ENCODE data around the gene IRAG1.

DNA sequence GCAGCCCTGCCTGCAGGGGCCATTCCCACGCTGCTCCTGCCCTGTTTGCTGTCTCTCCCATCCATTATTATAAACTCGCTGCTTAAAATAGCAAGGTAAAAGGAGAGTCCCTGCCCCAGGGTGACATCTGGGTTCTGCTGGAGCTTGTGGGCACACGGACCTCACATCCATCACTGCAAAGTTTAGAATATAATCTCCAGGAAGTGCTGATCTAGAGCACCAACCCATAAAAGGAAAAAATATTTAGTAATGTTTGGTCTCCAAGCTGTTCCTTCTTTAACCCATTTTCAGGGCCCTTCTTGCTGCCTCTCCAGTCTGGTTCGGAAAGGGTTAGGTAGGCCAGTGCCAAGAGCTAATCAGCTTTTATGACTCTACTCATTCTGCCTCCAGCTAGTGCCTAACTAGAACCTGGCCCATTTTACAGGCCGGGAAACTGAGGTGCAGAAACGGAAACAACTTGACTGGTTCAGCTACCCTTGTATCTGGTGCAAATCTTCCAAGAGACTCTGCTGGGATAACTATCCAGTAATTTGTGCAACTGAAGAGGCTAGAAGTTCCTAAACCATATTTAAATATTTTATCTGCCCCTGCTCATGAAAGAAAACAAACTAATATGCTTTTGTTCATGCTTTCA is 37.5 kb downstream of the IRAG1 start:
- no peak for TF ChIP-seq POLR2AphosphoS5 (IDR thresholded peaks at IDR 0.05; ENCODE audit: low read depth, low read length)
- TF ChIP-seq TAF1 (IDR thresholded peaks at IDR 0.05; ENCODE audit: borderline replicate concordance, insufficient read depth, low read length) = no peak
- TF ChIP-seq REST (IDR thresholded peaks at IDR 0.05; ENCODE audit: insufficient read depth in 1 of 2, low read depth in 2 of 2, low read length in 2 of 2) = no peak
